Measurements from ENCODE around the gene GALNT18.

The GALNT18 gene

GRCh38 chr11:11621573-11622339 is at the start of gene GALNT18:
Gene GALNT18, minus strand, starts transcription at chr11:11622005.
- peak; percentile 60 for DNase-seq (ENCODE audit: low spot score)

GRCh38 chr11:11670574-11670973 is 48.8 kb upstream of the GALNT18 start:
- DNase-seq (ENCODE audit: low spot score), result no peak

- no peak for DNase-seq (ENCODE audit: low spot score)
Measured at GRCh38 chr11:11669233-11669846, 47.5 kb upstream of the GALNT18 start.

- no peak for DNase-seq (ENCODE audit: low spot score)
Measured at GRCh38 chr11:11668781-11669180, 47.0 kb upstream of the GALNT18 start.

- no peak for DNase-seq (ENCODE audit: low spot score)
Measured at GRCh38 chr11:11668274-11668673, 46.5 kb upstream of the GALNT18 start.

GRCh38 chr11:11667056-11667455 is 45.3 kb upstream of the GALNT18 start:
- DNase-seq (ENCODE audit: low spot score), result no peak

- DNase-seq (ENCODE audit: low spot score), result no peak
Measured at GRCh38 chr11:11665407-11665806, 43.6 kb upstream of the GALNT18 start.

- DNase-seq (ENCODE audit: low spot score), result no peak
Measured at GRCh38 chr11:11663907-11664306, 42.1 kb upstream of the GALNT18 start.

- DNase-seq (ENCODE audit: low spot score), result no peak
Measured at GRCh38 chr11:11662578-11662977, 40.8 kb upstream of the GALNT18 start.

GRCh38 chr11:11661326-11662040 is 39.7 kb upstream of the GALNT18 start:
- DNase-seq (ENCODE audit: low spot score), result no peak

GRCh38 chr11:11660363-11660740 is 38.5 kb upstream of the GALNT18 start:
- DNase-seq (ENCODE audit: low spot score), result no peak

GRCh38 chr11:11659567-11660362 is 38.0 kb upstream of the GALNT18 start:
- no peak for DNase-seq (ENCODE audit: low spot score)

GRCh38 chr11:11657218-11657955 is 35.6 kb upstream of the GALNT18 start:
- DNase-seq (ENCODE audit: low spot score), result no peak

GRCh38 chr11:11641581-11641980 is 19.8 kb upstream of the GALNT18 start:
- no peak for DNase-seq (ENCODE audit: low spot score)

- no peak for DNase-seq (ENCODE audit: low spot score)
Measured at GRCh38 chr11:11640996-11641395, 19.2 kb upstream of the GALNT18 start.

GRCh38 chr11:11640152-11640551 is 18.3 kb upstream of the GALNT18 start:
- DNase-seq (ENCODE audit: low spot score), result no peak

GRCh38 chr11:11636671-11637070 is 14.9 kb upstream of the GALNT18 start:
- no peak for DNase-seq (ENCODE audit: low spot score)

- DNase-seq (ENCODE audit: low spot score), result no peak
Measured at GRCh38 chr11:11635443-11635842, 13.6 kb upstream of the GALNT18 start.

GRCh38 chr11:11629368-11629767 is 7.6 kb upstream of the GALNT18 start:
- DNase-seq (ENCODE audit: low spot score), result no peak

GRCh38 chr11:11628651-11629050 is 6.8 kb upstream of the GALNT18 start:
- no peak for DNase-seq (ENCODE audit: low spot score)

- DNase-seq (ENCODE audit: low spot score), result no peak
Measured at GRCh38 chr11:11626128-11626527, 4.3 kb upstream of the GALNT18 start.

- DNase-seq (ENCODE audit: low spot score), result no peak
Measured at GRCh38 chr11:11624926-11625325, 3.1 kb upstream of the GALNT18 start.
